Keratinocyte (primary cell): ENCODE data around the gene PTPN18. TPM values are rescaled to one million over a fixed set of nuclear protein-coding genes. Genes with fewer than 3 reads are reported as not detected.

Experiments
- DNase-seq: peaks from one replicate; pipeline ENCODE4 v3.0.0-alpha.2; 2011; ENCODE audit warnings: low read depth, missing footprints, low spot score
- FAIRE-seq: peaks from 2 replicates; lab custom pipeline; 2011; peaks lifted over from hg19 to GRCh38; lab: Jason Lieb, UNC
- H2AFZ ChIP-seq: 2 replicates; pipeline ENCODE4 v1.6.0; 2012; ENCODE audit warnings: low read length, control low read depth, inconsistent platforms; ENCODE audit not compliant: control insufficient read depth
- H3K27ac ChIP-seq: 2 replicates; pipeline ENCODE4 v1.5.1; 2011; ENCODE audit warnings: low read length; ENCODE audit not compliant: control insufficient read depth, insufficient read depth
- H3K27me3 ChIP-seq: 3 replicates; pipeline ENCODE4 v1.6.0; 2011; ENCODE audit warnings: low read length; ENCODE audit not compliant: control insufficient read depth, insufficient read depth; ENCODE audit errors: extremely low read depth
- H3K36me3 ChIP-seq, 2 experiments: 2 replicates in 1 of 2; 3 replicates in 1 of 2; pipeline ENCODE4 v1.5.1; 2011; ENCODE audit warnings: low read length in 2 of 2, mild to moderate bottlenecking in 1 of 2; ENCODE audit not compliant: control insufficient read depth in 2 of 2, insufficient read depth in 2 of 2; ENCODE audit errors: extremely low read depth in 1 of 2
- H3K4me1 ChIP-seq: 3 replicates; pipeline ENCODE4 v1.5.1; 2011; ENCODE audit warnings: low read length; ENCODE audit not compliant: control insufficient read depth, insufficient read depth; ENCODE audit errors: extremely low read depth
- H3K4me2 ChIP-seq: 3 replicates; pipeline ENCODE4 v1.6.0; 2011; ENCODE audit warnings: low read depth, low read length; ENCODE audit not compliant: control insufficient read depth, insufficient read depth; ENCODE audit errors: extremely low read depth
- H3K4me3 ChIP-seq, 3 experiments: fragments of 200-600 bp in 1 of 3; sonication (generic) in 1 of 3; 2 replicates in 2 of 3; 3 replicates in 1 of 3; pipeline ENCODE4 v1.5.1; 2011 to 2016; ENCODE audit warnings: low read length in 3 of 3, mild to moderate bottlenecking in 3 of 3, control low read depth in 2 of 3, inconsistent platforms in 1 of 3, low read depth in 1 of 3, mixed read lengths in 1 of 3, mixed run types in 1 of 3, moderate library complexity in 1 of 3; ENCODE audit not compliant: control insufficient read depth in 2 of 3, insufficient read depth in 2 of 3; ENCODE audit errors: extremely low read depth in 1 of 3
- H3K79me2 ChIP-seq: 2 replicates; pipeline ENCODE4 v1.6.0; 2012; ENCODE audit warnings: low read length; ENCODE audit not compliant: control insufficient read depth, insufficient read depth
- H3K9ac ChIP-seq: 3 replicates; pipeline ENCODE4 v1.6.0; 2011; ENCODE audit warnings: low read length; ENCODE audit not compliant: control insufficient read depth, insufficient read depth; ENCODE audit errors: extremely low read depth
- H3K9me1 ChIP-seq: 3 replicates; pipeline ENCODE4 v1.6.0; 2011; ENCODE audit warnings: low read length; ENCODE audit not compliant: control insufficient read depth, insufficient read depth; ENCODE audit errors: extremely low read depth
- H3K9me3 ChIP-seq: 2 replicates; pipeline ENCODE4 v1.5.1; 2012; ENCODE audit warnings: low read depth, low read length; ENCODE audit not compliant: control insufficient read depth
- H4K20me1 ChIP-seq: 3 replicates; pipeline ENCODE4 v1.6.0; 2011; ENCODE audit warnings: low read length; ENCODE audit not compliant: control insufficient read depth, insufficient read depth; ENCODE audit errors: extremely low read depth
- EZH2 ChIP-seq: IDR thresholded peaks from one replicate; pipeline ENCODE4 v1.6.1; 2012; ENCODE audit warnings: inconsistent platforms, mild to moderate bottlenecking, low read length, moderate library complexity
- dilution Hi-C: fragments of 300-500 bp; cut with MboI; formaldehyde crosslinking; loops from one replicate; pipeline ENCODE4 v1.7.0; 2020; ENCODE audit warnings: low sequenced_read_pairs; ENCODE audit not compliant: extremely low pct_ligation_motif_present
- polyA plus RNA-seq, 5 experiments: library from polyadenylated mRNA; depleted of rRNA in 3 of 5; stranded (reverse) in 3 of 5; stranded (forward) in 1 of 5; unstranded in 1 of 5; fragments of >200 nt; gene quantifications; 1 replicate in 1 of 5; 2 replicates in 3 of 5; 3 replicates in 1 of 5; pipeline versions ENCODE4 v1.2.1 to v1.2.3, GENCODE V29; 2011 to 2012; ENCODE audit warnings: missing spikeins in 2 of 5, low read depth in 1 of 5, low replicate concordance in 1 of 5
- TF ChIP-seq, protein P1 (sequence below), 3 experiments: IDR thresholded peaks in 1 of 3; conservative IDR thresholded peaks in 1 of 3; optimal IDR thresholded peaks in 1 of 3; 2 replicates in 2 of 3; 3 replicates in 1 of 3; pipeline versions ENCODE3 to v1.5.1; 2011; ENCODE audit warnings: low read length in 3 of 3, mild to moderate bottlenecking in 3 of 3, moderate library complexity in 2 of 3, control low read depth in 1 of 3, inconsistent platforms in 1 of 3; ENCODE audit not compliant: insufficient read depth in 2 of 3; ENCODE audit errors: extremely low read depth in 1 of 3

The PTPN18 gene
- polyA plus RNA-seq, 1 donor (not counting 4 experiments of a cell fraction or from before 2014, with no cell fraction given), result 9.6 TPM

DNA sequence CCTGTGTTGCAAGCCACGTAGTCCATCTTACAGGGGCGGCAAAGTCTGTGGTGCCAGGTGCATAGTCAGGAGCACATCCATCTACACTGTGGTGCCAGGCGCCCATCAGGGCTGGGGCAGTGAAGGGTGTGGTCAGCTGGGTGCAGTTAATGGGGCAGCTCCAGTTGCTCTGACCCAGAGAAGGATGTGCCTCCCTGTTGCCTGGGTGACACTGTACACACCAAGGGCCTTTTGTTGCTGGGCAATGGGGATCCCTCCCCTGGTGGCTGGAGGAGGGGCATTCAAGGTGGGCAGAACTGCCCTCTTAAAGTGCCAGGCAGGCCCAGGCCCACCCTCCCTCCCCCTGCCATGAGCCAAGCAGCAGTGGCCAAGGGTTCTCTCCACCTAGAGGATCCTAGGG, 41.5 kb upstream of the PTPN18 start:
- Histone ChIP-seq H3K27ac (no peak overlapping the region), H3K9me3 (no peaks in the 10 kb centered on the region), H3K9me1 (no peaks in the 10 kb centered on the region), H3K36me3 (no peaks in the 10 kb centered on the region), H2AFZ (no peak overlapping the region), H3K27me3 (no peaks in the 10 kb centered on the region), H3K9ac (no peak overlapping the region), H3K4me3 (no peak overlapping the region), H3K79me2 (no peaks in the 10 kb centered on the region), H3K4me2 (no peak overlapping the region), H3K4me1 (no peaks in the 10 kb centered on the region), H4K20me1 (no peaks in the 10 kb centered on the region)
- TF ChIP-seq, protein P1, sequence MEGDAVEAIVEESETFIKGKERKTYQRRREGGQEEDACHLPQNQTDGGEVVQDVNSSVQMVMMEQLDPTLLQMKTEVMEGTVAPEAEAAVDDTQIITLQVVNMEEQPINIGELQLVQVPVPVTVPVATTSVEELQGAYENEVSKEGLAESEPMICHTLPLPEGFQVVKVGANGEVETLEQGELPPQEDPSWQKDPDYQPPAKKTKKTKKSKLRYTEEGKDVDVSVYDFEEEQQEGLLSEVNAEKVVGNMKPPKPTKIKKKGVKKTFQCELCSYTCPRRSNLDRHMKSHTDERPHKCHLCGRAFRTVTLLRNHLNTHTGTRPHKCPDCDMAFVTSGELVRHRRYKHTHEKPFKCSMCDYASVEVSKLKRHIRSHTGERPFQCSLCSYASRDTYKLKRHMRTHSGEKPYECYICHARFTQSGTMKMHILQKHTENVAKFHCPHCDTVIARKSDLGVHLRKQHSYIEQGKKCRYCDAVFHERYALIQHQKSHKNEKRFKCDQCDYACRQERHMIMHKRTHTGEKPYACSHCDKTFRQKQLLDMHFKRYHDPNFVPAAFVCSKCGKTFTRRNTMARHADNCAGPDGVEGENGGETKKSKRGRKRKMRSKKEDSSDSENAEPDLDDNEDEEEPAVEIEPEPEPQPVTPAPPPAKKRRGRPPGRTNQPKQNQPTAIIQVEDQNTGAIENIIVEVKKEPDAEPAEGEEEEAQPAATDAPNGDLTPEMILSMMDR (optimal IDR thresholded peaks at IDR 0.05 in 1 of 3, IDR thresholded peaks at IDR 0.05 in 1 of 3, conservative IDR thresholded peaks at IDR 0.05 in 1 of 3; ENCODE audit: extremely low read depth in 1 of 3, insufficient read depth in 2 of 3, low read length in 3 of 3), result no peak
- TF ChIP-seq EZH2, result no peak
- dilution Hi-C loops, result no loop called here
- no peak for FAIRE-seq
- no peak for DNase-seq

DNA sequence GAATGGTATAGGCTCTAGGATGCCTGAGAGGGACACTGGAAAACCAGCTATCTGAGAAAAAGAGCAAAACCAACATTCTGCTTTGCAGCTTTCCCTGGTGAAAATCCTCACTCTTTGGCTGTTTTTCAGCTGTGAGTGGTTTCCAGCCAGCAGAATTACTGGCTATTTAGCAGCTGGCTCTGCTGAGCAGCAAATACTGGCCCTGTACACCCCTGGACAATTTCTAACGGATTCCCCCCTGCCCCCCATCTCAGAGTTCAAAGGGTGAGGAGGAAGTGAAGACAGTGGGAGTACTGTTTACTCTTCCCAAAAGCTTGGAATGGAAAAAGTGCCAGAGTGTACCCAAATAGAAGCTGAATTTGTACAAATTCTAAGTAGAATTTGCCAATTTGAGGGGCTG, 39.3 kb upstream of the PTPN18 start:
- DNase-seq, result no peak

More for the DNA sequence above, 39.3 kb upstream of the PTPN18 start:
- no peak for FAIRE-seq
- Histone ChIP-seq H3K4me3 (no peak overlapping the region), H3K9ac (no peak overlapping the region), H3K4me2 (no peak overlapping the region), H3K9me3 (no peaks in the 10 kb centered on the region), H2AFZ (no peak overlapping the region), H3K27me3 (no peaks in the 10 kb centered on the region), H3K36me3 (no peaks in the 10 kb centered on the region), H4K20me1 (no peaks in the 10 kb centered on the region), H3K27ac (no peak overlapping the region), H3K9me1 (no peaks in the 10 kb centered on the region), H3K79me2 (no peaks in the 10 kb centered on the region), H3K4me1 (no peaks in the 10 kb centered on the region)
- dilution Hi-C loops, result no loop called here
- TF ChIP-seq, protein P1 (optimal IDR thresholded peaks at IDR 0.05 in 1 of 3, IDR thresholded peaks at IDR 0.05 in 1 of 3, conservative IDR thresholded peaks at IDR 0.05 in 1 of 3; ENCODE audit: extremely low read depth in 1 of 3, insufficient read depth in 2 of 3, low read length in 3 of 3), result no peak
- no peak for TF ChIP-seq EZH2
